DOHH2 (cell line): ENCODE data around the gene FAM174C.

Experiments
- CTCF ChIP-seq: fragments of 200-600 bp; sonication (generic); IDR thresholded peaks from one replicate; pipeline ENCODE4 v1.5.1; 2014; ENCODE audit warnings: antibody characterized with exemption, mild to moderate bottlenecking, low read depth, low read length; ENCODE audit not compliant: poor library complexity, severe bottlenecking
- EZH2phosphoT487 ChIP-seq: fragments of 200-600 bp; sonication (generic); IDR thresholded peaks from 2 replicates; pipeline ENCODE4 v1.6.1; 2017; ENCODE audit warnings: borderline replicate concordance, mild to moderate bottlenecking, antibody characterized with exemption, low read length, moderate library complexity, mixed read lengths

GRCh38 chr19:1262623-1263123 lies 12.7 kb upstream of the FAM174C start:
- TF ChIP-seq CTCF (no peak), EZH2phosphoT487 (no peak)
